SK-N-SH (cell line): ENCODE data around the gene NUP88. TPM values are rescaled to one million over a fixed set of nuclear protein-coding genes. Genes with fewer than 3 reads are reported as not detected.

ENCODE experiments used
- CTCF ChIA-PET: fragments of 300-600, 350-600 bp; formaldehyde crosslinking; extraction: SDS; loops from one replicate; lab custom pipeline; 2021; lab: Yijun Ruan, JAX
- POLR2A ChIA-PET: fragments of 350-600 bp; sonication (Branson Sonifier 250); formaldehyde crosslinking; extraction: SDS; loops from one replicate; lab custom pipeline; 2020; ENCODE audit warnings: antibody characterized with exemption, inconsistent platforms; lab: Yijun Ruan, JAX
- DNase-seq: peaks from one replicate; pipeline ENCODE4 v3.0.0; 2012
- H2AFZ ChIP-seq: fragments of 200-600 bp; sonication (generic); 2 replicates; pipeline ENCODE4 v1.8.1; 2016; ENCODE audit warnings: antibody characterized with exemption, mild to moderate bottlenecking, low read depth
- H3F3A ChIP-seq: fragments of 200-600 bp; sonication (generic); replicated peaks from 2 replicates; pipeline ENCODE3; 2016; ENCODE audit warnings: antibody characterized with exemption, mild to moderate bottlenecking; ENCODE audit not compliant: insufficient read depth
- H3K27ac ChIP-seq, 2 experiments: fragments of 200-500 bp in 1 of 2; fragments of 200-600 bp in 1 of 2; sonication (Bioruptor generic) in 1 of 2; sonication (generic), shearing (Covaris generic) in 1 of 2; 2 replicates each; pipeline versions ENCODE4 v1.5.1 to v1.6.1; 2014 to 2016; ENCODE audit warnings: low read depth in 2 of 2, inconsistent platforms in 1 of 2, low read length in 1 of 2, mild to moderate bottlenecking in 1 of 2, mixed read lengths in 1 of 2
- H3K27me3 ChIP-seq: fragments of 200-600 bp; sonication (generic), shearing (Covaris generic); 2 replicates; pipeline ENCODE4 v1.6.1; 2016; ENCODE audit warnings: mixed run types; ENCODE audit not compliant: insufficient read depth
- H3K36me3 ChIP-seq, 2 experiments: fragments of 200-500 bp in 1 of 2; fragments of 200-600 bp in 1 of 2; sonication (Bioruptor generic) in 1 of 2; sonication (generic) in 1 of 2; replicated peaks in 1 of 2; 2 replicates each; pipeline versions ENCODE3 to v1.5.1; 2014 to 2016; ENCODE audit warnings: low read length in 1 of 2, mild to moderate bottlenecking in 1 of 2; ENCODE audit not compliant: insufficient read depth in 2 of 2, control insufficient read depth in 1 of 2
- H3K4me1 ChIP-seq, 2 experiments: fragments of 200-500 bp in 1 of 2; fragments of 200-600 bp in 1 of 2; sonication (Bioruptor generic) in 1 of 2; sonication (generic), shearing (Covaris generic) in 1 of 2; 2 replicates each; pipeline versions ENCODE4 v1.5.1 to v1.6.1; 2014 to 2016; ENCODE audit warnings: low read depth in 1 of 2, low read length in 1 of 2, mixed run types in 1 of 2; ENCODE audit not compliant: insufficient read depth in 2 of 2, control insufficient read depth in 1 of 2
- H3K4me2 ChIP-seq: fragments of 200-600 bp; sonication (generic), shearing (Covaris generic); 2 replicates; pipeline ENCODE4 v1.6.1; 2017; ENCODE audit warnings: mixed run types
- H3K4me3 ChIP-seq, 2 experiments: fragments of 200-500 bp in 1 of 2; fragments of 200-600 bp in 1 of 2; sonication (Bioruptor generic) in 1 of 2; sonication (generic), shearing (Covaris generic) in 1 of 2; 2 replicates each; pipeline versions ENCODE4 v1.5.1 to v1.8.1; 2014 to 2016; ENCODE audit warnings: low read depth in 2 of 2, inconsistent platforms in 1 of 2, low read length in 1 of 2, mild to moderate bottlenecking in 1 of 2, mixed read lengths in 1 of 2, moderate library complexity in 1 of 2
- H3K79me2 ChIP-seq: fragments of 200-600 bp; sonication (generic); 2 replicates; pipeline ENCODE4 v1.8.1; 2017; ENCODE audit warnings: mild to moderate bottlenecking; ENCODE audit not compliant: insufficient read depth
- H3K9ac ChIP-seq: fragments of 200-600 bp; sonication (generic); 2 replicates; pipeline ENCODE4 v1.6.1; 2017; ENCODE audit warnings: mixed run types
- H3K9me2 ChIP-seq: fragments of 200-600 bp; sonication (generic); 2 replicates; pipeline ENCODE4 v1.6.1; 2017; ENCODE audit warnings: mixed run types
- H3K9me3 ChIP-seq: fragments of 200-600 bp; sonication (generic); 2 replicates; pipeline ENCODE4 v1.6.1; 2017; ENCODE audit warnings: mixed run types, mild to moderate bottlenecking, moderate library complexity
- H4K20me1 ChIP-seq: fragments of 200-600 bp; sonication (generic); 2 replicates; pipeline ENCODE4 v1.6.1; 2017; ENCODE audit warnings: mild to moderate bottlenecking, mixed run types; ENCODE audit not compliant: insufficient read depth
- ELF1 ChIP-seq: IDR thresholded peaks from 2 replicates; pipeline ENCODE4 v1.4.0; 2012
- FOSL2 ChIP-seq: IDR thresholded peaks from 2 replicates; pipeline ENCODE4 v1.4.0; 2012; ENCODE audit warnings: low read depth, mild to moderate bottlenecking, moderate library complexity, borderline replicate concordance
- GABPA ChIP-seq: IDR thresholded peaks from 2 replicates; pipeline ENCODE4 v1.4.0; 2012; ENCODE audit warnings: low read depth, mild to moderate bottlenecking
- NRF1 ChIP-seq: IDR thresholded peaks from 2 replicates; pipeline ENCODE4 v1.6.1; 2012; ENCODE audit warnings: low read depth, mild to moderate bottlenecking, low read length
- POLR2AphosphoS5 ChIP-seq: IDR thresholded peaks from 2 replicates; pipeline ENCODE4 v1.6.1; 2012; ENCODE audit warnings: low read depth, low read length
- RCOR1 ChIP-seq: fragments of 150-350 bp; IDR thresholded peaks from 2 replicates; pipeline ENCODE4 v1.6.1; 2017; ENCODE audit warnings: antibody characterized with exemption, low read length
- SIN3A ChIP-seq: IDR thresholded peaks from 2 replicates; pipeline ENCODE4 v1.6.1; 2012; ENCODE audit warnings: low read depth, mild to moderate bottlenecking, low read length, moderate library complexity, borderline replicate concordance
- SMC3 ChIP-seq: IDR thresholded peaks from 2 replicates; pipeline ENCODE4 v1.6.1; 2012; ENCODE audit warnings: low read depth, low read length, improper control_type of control experiment
- TAF1 ChIP-seq: IDR thresholded peaks from 2 replicates; pipeline ENCODE4 v1.6.1; 2012; ENCODE audit warnings: low read depth, mild to moderate bottlenecking, low read length, moderate library complexity, borderline replicate concordance
- WGBS: methylation state at CpG from one replicate; pipeline ENCODE4 v1.1.6; 2017; ENCODE audit warnings: low lambda C conversion rate; 5-methylcytosine and 5-hydroxymethylcytosine counted together
- polyA plus RNA-seq, 3 experiments: library from polyadenylated mRNA; depleted of rRNA; stranded (reverse); fragments of >200 nt; gene quantifications; 2 replicates each; pipeline ENCODE4 v1.2.3, GENCODE V29; 2012
- TF ChIP-seq, protein P1 (sequence below): fragments of 150-350 bp; IDR thresholded peaks from 2 replicates; pipeline ENCODE4 v1.6.1; 2017; ENCODE audit warnings: antibody characterized with exemption, low read length, low read depth, borderline replicate concordance
- TF ChIP-seq, protein P2 (sequence below): IDR thresholded peaks from 2 replicates; pipeline ENCODE4 v1.4.0; 2012; ENCODE audit warnings: low read depth, borderline replicate concordance

NUP88 gene
- polyA plus RNA-seq, 1 of the 3 experiments (the other 2 are of a cell fraction), result 54.1 TPM

DNA sequence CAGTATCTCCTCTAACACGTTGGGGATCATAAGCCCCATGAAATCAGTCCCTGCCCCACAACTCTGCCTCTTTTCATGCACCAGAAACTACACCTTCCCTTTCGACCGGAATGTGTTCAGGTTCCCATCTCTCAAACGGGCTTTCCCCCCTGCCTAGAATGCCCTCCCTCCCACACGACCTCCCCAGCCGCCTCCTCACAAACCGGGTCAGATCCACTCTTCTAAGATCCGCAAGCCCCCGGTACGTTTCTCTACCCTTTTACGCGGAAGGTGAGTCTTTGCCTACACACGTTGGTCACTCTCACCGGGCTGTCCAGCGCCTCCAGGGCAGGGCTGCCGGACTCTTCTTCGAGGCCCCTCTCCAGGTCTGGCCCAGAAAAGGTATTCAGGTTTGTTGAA lies 48.6 kb upstream of the NUP88 start:
- 1% methylated on average over 17 of the region's 17 CpGs for WGBS
- DNase-seq, result peak; percentile 36
- H3K4me3 ChIP-seq, result peak overlapping the region; percentile 88 to 98
- H3K9ac ChIP-seq, result peak overlapping the region; percentile 74
- peaks cover 17% of the 10 kb centered on the region for H3F3A ChIP-seq
- TF ChIP-seq RCOR1, result no peak
- no peak for TF ChIP-seq ELF1
- no peak for TF ChIP-seq TAF1
- TF ChIP-seq, protein P1, sequence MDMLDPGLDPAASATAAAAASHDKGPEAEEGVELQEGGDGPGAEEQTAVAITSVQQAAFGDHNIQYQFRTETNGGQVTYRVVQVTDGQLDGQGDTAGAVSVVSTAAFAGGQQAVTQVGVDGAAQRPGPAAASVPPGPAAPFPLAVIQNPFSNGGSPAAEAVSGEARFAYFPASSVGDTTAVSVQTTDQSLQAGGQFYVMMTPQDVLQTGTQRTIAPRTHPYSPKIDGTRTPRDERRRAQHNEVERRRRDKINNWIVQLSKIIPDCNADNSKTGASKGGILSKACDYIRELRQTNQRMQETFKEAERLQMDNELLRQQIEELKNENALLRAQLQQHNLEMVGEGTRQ, result no peak
- no peak for TF ChIP-seq FOSL2
- TF ChIP-seq, protein P2, sequence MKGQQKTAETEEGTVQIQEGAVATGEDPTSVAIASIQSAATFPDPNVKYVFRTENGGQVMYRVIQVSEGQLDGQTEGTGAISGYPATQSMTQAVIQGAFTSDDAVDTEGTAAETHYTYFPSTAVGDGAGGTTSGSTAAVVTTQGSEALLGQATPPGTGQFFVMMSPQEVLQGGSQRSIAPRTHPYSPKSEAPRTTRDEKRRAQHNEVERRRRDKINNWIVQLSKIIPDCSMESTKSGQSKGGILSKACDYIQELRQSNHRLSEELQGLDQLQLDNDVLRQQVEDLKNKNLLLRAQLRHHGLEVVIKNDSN, result no peak
- no peak for TF ChIP-seq GABPA
- no peak for TF ChIP-seq SMC3
- no peak for TF ChIP-seq NRF1
- TF ChIP-seq POLR2AphosphoS5, result no peak
- H2AFZ ChIP-seq, result peak overlapping the region; percentile 80
- H3K27me3 ChIP-seq, result no peaks in the 10 kb centered on the region
- no peaks in the 10 kb centered on the region for H3K9me2 ChIP-seq
- H3K4me1 ChIP-seq, result peaks cover 0 to 13% of the 10 kb centered on the region in 2 experiments; a peak in 2 of 4 replicates
- POLR2A ChIA-PET, result interaction anchor here (1.0 to 2.2 kb wide), 5 partner anchors 10 to 49 kb away, joined by 3 to 35 read pairs (median 6); partner anchors contain the start of genes C1QBP, DERL2, MIS12 and NUP88
- H3K4me2 ChIP-seq, result peak overlapping the region; percentile 95
- peaks cover 57% of the 10 kb centered on the region for H3K79me2 ChIP-seq
- peaks cover 9% of the 10 kb centered on the region for H4K20me1 ChIP-seq
- H3K9me3 ChIP-seq, result no peaks in the 10 kb centered on the region
- peak overlapping the region; percentile 63 to 74 for H3K27ac ChIP-seq
- CTCF ChIA-PET, result interaction anchor here (1.0 to 7.9 kb wide), 4 partner anchors 11 to 32 kb away, joined by 3 to 66 read pairs (median 4); partner anchors contain the start of gene C1QBP
- peaks cover 19 to 24% of the 10 kb centered on the region in 2 experiments for H3K36me3 ChIP-seq

DNA sequence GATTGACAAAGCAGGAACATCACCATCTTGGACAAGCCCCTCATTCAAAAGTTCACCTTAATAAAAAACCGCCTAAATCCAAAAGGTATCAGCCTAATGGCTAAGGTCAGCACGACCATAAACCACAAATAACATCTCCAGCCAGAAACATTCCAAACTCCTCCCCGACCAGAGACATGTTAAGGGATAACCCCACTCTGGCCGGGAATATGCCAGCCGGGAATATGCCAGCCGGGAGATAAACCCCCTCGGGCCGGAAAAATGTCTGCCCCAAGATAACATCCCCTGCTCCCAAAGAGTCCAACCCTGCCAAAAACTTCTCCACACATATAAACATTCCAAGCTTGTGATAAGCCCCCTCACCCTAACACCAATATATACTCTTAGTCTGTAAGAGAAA lies 48.0 kb upstream of the NUP88 start:
- peak overlapping the region; percentile 74 for H3K9ac ChIP-seq
- H3K79me2 ChIP-seq, result peaks cover 63% of the 10 kb centered on the region
- TF ChIP-seq SIN3A (0 out of 2 replicates have a peak, but pooled peaks have one; percentile 6), NRF1 (no peak)
- TF ChIP-seq, all 33 proteins: peak for 1
- Histone ChIP-seq H3K4me2 (peak overlapping the region; percentile 95), H2AFZ (peak overlapping the region; percentile 80; the same call in 1 of the 2 replicates), H3F3A (peaks cover 13% of the 10 kb centered on the region), H3K9me2 (no peaks in the 10 kb centered on the region), H3K27ac (peak overlapping the region; percentile 63 to 74; a peak in 3 of 4 replicates), H3K27me3 (no peaks in the 10 kb centered on the region), H3K9me3 (no peaks in the 10 kb centered on the region), H4K20me1 (peaks cover 14% of the 10 kb centered on the region), H3K4me3 (peak overlapping the region; percentile 88 to 98), H3K36me3 (peaks cover 12 to 17% of the 10 kb centered on the region in 2 experiments), H3K4me1 (peaks cover 0 to 13% of the 10 kb centered on the region in 2 experiments; a peak in 2 of 4 replicates)
- ChIA-PET POLR2A (interaction anchor here (2.2 kb wide), 1 partner anchor 18 kb away, joined by 35 read pairs; the partner anchor contains the start of genes DERL2 and MIS12), CTCF (interaction anchor here (7.9 kb wide), 1 partner anchor 27 kb away, joined by 66 read pairs; the partner anchor contains the start of gene C1QBP)
- WGBS, result 3% methylated on average over 8 of the region's 8 CpGs
- DNase-seq, result peak; percentile 54
